Fibroblast of skin of right quadriceps (primary cell): ENCODE measurements around the gene HOXA5.

Experiments
- DNase-seq: peaks from one replicate; pipeline ENCODE4 v3.0.0-alpha.2; 2013

HOXA5 gene

DNA sequence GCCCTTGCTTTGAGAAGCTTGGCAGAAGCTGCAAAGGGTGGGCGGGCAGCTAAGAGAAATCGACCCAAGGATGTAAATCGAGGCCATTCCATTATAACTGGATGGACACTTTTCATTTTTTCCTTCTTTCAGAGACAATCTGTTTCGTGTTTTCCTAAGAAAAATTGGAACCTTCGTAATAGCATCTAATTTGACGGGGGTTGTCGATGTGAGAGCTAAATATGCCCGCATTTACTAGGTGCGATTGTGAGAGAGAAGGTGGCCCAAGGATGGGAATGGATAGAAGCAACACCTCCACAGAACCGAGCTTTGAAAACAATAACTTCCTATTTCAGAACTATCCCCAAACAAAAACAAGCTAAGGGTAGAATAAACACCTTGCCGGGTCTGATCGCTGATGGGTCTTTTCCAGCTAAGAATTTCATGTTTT is 12.1 kb downstream of the HOXA5 start:
- DNase-seq, result no peak

DNA sequence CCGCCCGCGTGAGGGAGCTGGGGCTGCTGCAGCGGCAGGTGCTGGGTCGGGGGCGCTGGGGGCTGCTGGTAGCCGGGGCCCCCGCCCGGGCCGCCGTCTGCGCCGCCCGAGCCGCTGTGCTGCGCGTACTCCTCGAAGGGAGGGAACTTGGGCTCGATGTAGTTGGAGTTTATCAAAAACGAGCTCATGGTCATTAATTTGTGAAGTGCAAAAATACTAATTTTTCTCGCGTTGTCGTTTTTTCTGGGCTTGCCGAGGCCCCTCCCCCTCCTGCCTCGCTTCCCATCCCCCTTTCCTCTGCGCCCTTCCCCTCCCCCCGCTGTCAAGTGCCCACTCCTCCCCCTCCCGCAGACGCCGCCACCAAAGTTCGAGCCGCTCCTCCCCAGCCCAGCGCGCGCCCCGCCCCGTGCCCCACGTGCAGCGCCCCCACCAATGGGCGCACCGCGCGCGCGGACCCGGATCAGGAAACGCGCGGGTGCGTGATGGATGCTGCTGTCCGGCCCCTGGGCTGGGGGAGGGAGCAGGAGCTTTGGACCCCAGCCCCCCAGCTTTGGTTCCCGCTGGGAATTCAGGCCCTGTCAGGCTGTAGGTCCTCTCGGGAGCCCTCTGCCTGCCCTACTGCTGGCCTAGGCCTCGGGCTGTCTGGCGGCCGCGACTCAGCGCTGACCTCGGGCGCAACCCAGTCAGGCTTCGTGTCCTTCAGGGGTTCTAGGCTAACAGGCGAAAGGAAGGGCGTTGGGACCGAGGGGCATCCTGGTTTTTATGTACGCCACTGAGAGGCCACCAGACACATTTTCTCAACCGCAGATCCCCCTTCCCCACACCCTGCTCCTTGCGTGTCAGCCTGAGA is 12.7 kb downstream of the HOXA5 start, which contains the start of gene HOXA4:
TSS of gene HOXA4 (minus strand) at position 218 of the 850 bp plus-strand sequence. CDS start at position 194, 24 bp downstream.
- DNase-seq, result peak; percentile 90

DNA sequence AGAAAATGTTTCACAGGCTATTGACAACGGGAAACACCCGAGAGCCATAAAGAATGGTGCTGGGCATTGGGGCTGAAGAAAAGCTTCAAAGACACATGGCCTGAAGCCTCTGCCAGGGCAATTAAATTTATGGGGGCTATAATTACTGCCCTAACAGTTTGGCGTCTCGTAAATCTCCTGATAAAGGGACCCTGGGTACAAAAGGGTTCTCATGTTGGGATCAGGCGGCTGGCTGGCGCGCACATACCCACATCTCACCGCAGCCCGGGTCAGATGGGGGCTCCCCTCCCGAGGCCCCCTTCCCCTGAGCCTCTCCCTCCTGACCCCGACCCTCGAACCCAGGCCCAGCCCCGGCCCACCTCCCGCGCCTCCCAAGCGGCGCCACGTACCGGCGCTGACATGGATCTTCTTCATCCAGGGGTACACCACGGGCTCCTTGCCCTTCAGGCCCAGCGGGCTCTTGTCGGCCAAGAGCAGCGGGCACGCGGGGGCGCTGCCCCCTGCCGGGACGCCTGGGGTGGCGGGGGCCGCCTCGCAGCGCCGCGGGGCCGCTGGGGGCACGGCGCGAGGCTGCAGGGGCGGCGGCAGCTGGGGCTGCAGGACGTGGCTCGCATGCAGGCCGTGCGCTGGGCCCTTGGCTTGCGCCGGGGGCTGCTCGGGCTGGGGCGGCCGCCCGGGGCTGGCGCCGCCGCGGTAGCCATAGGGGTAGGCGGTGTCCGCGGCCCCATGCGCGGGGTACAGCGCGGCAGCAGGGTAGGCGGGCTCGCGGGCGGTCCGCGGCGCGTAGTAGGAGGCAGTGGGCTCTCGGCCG is 13.5 kb downstream of the HOXA5 start:
- DNase-seq, result no peak

DNA sequence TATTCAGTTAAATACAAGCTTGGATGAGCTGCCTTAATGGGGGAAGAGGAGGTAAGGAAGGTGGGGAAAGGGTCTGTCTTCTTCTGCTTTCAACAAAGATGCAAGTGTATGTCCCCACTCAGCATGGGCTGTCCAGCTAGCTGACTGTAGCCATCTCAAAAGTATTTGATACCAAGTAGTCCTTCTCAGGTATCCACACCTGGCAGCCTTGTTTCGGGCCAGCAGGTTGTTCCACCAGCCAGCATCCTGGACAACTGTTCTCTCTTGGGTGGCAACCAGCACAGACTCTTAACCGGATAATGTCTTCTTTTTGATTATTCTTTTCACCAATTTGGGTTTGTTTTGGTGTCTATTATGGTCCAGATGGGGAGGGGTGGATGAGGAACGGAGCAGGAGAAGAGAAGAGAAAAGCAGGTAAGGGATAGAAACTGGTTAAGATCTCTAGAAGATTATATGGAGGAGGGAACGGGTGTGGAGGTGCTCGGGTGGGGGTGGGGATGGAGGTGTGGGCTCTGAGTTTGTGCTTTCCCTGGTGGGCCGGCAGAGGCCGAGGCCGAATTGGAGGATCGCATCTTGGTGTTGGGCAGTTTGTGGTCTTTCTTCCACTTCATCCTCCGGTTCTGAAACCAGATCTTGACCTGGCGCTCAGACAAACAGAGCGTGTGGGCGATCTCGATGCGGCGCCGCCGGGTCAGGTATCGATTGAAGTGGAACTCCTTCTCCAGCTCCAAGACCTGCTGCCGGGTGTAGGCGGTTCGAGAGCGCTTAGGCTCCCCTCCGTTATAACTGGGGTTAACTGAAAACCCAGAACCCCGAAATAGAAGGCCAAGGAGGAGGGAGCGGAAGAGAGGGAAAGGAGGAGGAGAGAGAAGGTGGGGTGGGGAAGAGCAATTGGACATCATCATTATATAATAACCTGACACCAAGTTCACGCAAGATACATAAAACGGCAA is 14.4 kb downstream of the HOXA5 start:
- no peak for DNase-seq

DNA sequence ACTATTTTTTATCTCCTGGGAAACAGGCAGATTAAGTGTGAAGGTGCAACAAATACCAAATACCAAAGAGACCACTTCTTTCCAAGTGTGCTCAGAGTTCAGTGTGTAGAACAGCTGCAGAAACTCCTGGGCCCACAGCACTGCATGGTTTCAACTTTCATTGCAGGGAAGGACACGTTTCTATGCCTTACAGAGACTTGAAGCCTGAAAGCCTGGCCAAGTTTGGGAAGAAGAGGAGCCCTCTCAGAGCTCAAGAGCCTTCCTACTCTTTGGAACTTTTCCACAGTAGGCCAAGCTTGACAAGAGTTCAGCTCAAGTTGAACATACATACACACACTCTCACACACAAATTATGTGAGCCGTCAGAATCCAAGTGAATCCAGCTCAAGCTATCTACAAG is 15.4 kb downstream of the HOXA5 start:
- no peak for DNase-seq

DNA sequence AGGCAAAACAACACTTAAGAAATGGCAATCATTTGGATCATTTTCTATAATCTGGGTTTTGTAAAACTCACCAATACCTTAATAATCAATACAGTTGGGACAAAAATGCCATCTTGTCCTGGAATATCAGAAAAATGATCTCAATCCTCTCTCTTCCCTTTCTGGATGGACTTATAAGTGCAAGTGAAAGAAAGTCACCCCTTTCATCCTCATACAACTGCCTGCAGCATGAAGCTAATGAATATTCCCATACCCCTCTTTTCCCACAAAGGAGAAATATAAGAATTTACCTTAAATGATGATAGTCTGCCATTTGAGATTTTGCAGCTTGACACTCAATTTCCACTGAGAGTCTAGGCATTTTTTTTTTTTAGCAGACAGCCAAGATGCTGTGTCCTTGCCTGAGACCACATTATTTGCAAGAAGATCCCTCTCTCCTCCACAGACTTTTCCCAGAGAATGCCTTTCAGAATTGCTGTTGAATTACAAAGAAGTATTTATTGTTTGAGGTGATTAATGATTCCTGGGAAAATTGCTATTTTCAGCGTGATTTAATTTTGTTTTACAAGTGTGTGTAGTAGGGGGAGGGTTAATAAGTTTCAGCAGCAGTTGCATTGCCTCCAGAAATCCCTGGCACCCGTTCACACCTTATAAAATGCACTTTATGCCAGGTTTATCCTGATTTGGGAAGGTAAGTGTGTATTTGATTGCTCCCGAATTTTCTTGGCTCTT is 16.7 kb downstream of the HOXA5 start:
- no peak for DNase-seq

DNA sequence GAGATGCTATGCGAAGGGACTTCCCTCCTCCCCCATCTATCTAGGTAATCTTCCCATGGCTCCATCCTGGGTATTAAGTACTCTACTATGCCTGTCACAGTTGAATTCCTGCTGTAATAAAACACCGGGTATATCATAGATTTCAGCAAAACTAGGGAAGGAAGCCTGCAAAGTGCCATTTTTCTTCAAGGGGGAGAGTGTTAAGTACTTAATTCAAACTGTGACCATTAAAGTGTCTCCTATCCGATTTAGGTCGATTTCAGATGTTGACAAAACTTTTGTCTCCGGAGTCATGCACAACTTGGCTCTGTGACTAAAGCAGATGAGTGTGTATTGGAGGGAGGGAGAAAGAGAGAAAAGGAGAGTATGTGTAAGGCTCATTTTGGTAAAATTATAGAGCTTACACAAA is 17.5 kb downstream of the HOXA5 start:
- DNase-seq, result no peak

DNA sequence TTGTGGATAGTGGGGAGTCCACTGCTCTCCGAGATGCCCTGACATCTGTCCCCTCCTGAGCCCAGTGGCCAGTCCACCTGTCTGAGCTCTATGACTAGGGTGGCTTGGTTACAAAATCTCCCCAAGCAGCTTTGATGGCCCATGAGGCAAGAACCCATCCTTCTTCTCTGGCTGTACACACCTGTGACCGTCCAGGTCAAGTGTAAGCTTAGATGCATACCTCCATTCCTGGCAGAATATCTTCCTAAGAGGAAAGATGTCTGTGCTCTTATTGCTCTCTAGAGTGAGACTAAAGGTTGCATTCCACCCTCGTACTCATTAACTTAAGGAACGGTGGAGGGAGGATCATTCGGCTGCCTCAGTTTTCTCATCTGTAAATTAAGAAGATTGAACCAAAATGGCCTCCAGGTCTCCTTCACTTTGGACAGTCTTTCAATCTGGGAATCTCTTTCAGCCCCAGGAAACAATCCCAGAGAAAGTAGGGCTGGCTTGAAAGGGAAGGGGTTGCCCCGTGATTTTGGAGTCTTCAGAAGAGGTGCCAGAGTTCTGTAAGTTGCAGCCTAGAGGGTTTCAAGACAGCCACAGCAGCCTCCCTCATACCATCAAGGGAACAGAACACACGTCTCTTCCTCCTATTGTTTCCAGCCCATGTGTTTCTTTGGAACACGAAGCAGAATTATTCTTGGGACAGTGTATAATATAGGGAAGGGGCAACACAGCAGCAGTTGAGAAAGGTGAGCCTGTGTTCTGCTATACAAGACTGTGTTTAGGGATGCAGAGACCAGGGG is 18.4 kb downstream of the HOXA5 start:
- DNase-seq, result no peak

DNA sequence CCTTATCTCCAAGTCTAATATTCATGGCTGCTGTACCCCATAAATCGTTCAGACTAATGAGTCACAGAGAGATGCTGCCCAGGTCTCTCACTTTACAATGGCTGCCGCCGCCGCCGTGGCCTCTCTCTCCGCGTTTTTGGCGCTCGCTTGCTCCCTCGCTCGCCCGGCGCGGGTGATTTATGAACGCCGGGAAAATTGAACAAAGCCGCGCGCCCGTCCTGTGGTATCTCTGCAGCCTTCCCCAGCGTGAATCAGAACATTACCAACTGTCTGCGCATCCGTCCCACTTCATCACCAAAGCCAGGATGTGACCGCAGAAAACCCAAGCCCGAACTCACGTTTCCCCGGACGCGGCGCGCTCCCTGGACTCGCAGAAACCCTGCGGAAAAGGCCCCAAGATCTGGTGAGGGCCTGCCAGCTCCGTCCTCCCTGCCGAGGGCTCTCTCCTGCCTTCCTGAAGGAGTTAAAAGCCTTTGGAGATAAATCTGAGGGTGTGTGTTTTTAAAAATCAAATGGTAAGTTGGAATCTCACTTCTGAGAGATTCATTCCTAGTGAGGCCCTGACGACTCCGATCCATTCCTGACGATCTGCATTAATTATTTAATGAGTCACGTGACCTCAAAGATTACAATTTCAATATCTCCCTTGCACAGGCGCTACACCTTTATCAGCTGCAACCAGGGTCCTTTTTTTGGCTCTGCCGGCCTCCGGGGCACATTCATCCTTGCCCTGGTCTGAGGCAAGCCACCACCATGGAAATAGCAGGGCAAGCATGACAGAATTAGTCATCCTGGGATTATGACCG is 19.2 kb downstream of the HOXA5 start:
- peak; percentile 81 for DNase-seq

DNA sequence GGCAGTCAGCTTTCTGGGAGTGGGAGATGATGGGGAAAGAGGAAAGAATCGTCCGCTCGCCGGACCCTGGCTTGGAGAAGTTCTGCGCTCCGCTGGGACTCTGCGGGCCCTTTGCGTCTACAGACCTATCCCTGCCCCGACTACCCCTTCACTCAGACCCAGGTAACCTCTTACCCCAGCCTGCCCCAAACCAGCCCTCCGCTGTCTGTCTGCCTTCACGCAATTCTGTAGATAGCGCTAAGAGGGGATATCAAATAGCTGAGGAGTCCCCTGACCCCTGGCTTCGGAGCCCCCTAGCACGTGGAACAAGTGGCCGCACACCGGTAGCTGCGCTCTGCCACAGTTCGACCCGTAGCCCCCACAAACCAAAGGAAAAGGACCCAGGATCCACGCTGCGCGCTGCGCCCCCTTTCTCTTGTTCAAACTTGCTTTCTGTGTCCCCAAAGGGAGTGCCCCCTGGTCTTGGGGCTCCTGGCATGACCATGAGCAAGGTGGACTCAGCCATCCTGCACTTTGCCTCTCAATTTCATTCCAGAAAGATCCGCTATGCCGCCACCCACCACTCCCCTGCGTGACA is 19.9 kb downstream of the HOXA5 start:
- no peak for DNase-seq

DNA sequence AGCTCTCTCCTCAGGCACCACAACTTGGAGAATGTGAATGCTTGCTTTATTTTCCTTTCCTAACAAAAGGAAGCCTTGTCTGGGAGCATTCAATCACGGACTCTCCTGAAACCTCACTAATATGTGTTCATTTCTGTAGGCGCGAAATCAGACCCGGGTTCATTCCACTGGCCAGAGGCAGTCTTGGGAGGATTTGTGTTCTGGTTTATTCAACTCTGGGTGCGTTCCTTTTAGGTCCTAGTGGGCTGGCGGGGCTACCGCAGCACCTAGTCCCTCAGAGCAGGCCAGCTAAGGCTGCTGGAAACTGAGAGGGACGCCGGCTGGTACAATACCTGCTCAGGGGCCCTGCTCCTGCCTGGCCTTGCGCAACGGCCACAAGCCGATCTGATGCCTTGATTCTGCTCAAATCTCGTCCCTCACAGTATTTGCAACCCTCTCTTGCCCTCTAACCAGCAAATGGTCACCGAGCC is 20.4 kb downstream of the HOXA5 start:
- DNase-seq, result no peak

DNA sequence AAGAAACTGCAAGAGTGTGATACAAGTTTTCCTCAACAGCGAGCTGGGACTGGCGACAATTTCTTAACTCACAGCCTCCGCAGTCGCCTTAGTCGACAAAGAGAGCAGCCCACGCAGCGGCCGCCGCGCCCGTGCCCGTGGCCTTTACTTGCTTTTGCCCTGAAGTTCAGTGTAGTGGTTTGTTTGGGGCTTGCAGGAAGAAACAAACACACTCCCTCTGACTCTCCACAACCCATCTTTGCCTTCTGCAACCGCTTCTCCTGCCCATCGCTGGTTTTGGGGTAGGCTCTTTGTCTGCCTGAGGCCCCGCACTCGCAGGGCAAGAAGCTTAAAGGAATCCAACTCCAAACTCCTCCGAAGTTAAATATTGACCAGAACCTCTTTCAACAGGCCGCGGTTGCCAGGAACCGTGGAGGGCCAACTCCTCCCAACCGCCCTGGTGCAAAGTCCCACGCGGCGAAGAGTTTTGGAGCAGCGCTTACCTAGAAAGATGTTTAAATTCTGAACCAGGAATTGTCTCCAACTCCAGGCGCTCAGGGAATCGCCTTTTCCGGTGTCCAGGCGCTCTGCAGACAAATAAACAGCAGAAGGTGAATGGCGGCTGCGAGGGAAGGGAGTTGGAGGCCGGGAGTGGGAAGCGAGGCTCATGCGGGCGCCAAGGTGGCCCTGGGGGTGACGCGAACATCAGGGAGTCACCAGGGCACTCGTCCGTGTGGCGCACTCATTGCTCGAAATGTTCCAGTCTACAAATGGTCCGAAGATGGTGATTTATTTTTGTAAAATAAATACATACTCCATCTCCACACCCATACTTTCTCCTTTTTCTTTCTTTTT is 21.2 kb downstream of the HOXA5 start:
- DNase-seq, result no peak

DNA sequence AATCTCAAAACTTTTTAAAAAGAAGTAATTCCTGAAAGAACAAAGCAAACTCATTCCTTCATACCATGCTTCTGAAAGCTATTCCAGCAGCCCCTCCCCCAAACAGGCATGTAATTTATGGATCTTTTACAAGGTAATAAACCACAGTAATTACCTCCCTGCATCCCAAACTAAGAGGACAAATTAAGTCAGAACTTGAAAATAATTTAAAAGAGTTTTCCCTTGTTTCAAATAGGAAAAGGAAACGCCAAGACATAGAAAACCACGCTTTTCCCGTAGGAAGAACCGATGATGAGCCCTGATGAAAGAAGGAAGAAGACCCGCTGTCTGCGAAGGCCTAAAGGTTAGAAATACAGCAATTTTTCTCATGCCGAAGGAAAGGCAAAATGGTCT is 21.8 kb downstream of the HOXA5 start:
- DNase-seq, result no peak

DNA sequence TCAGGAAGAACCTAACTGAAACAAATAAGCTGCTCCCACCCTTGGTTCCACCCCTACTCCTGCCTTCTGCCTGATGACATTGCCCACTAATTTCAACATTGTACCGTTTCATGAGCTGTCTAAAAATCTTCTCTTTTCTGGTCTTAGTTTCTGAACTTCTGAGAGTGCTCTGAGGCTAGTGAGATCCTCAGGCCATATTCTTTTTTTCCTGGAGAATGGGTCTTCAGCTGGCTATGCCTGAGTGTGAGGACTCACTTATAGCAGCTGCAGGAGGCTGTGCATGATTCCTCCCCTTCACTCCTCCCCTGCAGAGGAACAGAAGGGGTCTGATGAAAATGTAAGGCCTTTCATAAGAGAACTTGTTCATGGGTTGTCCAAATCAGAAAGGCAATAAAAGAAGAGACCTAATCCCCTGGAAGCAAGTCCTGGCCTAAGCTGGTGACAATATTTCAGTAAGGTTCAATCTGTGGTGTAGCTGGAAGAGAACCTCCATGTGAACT is 24.0 kb downstream of the HOXA5 start:
- DNase-seq, result no peak

DNA sequence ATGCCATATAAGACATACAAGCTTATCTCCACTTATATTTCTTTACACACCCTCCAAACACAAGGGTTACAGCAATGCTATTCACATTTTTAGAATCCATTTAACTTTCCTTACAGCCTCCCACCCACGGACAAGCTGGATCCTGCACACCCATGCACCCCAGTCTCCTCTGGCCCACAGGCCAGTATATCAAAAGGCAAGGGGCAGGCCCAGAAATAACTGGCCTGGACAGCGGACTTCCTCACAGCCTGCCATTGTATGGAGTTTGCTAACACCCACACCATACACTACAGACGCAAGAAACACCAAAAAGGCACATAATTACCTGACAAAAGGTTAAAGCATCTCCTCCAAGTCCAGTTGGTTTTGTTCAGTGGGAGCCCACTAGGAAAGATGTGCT is 24.9 kb downstream of the HOXA5 start:
- DNase-seq, result no peak

DNA sequence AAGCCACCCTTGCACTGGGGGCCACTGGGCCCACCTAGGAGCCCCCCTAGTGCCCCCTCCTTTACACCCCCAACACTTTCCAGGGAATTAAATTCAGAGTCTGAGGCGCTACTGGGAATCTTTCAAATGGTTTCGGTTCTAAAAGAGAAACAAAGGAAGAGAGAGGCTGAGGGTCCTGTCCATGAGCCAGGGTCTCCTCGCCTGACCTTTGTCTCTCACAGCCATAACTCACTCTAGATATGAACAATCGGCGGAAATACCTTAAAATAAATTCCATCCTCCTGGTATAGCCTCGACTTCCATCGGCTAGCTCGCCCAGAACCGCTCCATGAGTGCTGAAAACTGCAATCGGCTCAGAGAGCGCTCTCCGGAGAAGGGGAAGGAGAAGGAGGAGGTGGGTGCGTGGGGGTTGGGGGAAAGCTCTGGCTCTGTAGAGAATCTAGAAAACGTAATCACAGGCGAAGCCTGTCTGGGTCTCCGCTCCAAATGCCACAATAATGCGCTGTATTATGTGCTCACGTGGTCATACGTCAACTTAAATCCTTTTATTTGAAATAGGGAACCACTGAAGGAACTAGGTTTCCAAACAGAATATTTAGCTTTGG is 25.5 kb downstream of the HOXA5 start:
- no peak for DNase-seq

DNA sequence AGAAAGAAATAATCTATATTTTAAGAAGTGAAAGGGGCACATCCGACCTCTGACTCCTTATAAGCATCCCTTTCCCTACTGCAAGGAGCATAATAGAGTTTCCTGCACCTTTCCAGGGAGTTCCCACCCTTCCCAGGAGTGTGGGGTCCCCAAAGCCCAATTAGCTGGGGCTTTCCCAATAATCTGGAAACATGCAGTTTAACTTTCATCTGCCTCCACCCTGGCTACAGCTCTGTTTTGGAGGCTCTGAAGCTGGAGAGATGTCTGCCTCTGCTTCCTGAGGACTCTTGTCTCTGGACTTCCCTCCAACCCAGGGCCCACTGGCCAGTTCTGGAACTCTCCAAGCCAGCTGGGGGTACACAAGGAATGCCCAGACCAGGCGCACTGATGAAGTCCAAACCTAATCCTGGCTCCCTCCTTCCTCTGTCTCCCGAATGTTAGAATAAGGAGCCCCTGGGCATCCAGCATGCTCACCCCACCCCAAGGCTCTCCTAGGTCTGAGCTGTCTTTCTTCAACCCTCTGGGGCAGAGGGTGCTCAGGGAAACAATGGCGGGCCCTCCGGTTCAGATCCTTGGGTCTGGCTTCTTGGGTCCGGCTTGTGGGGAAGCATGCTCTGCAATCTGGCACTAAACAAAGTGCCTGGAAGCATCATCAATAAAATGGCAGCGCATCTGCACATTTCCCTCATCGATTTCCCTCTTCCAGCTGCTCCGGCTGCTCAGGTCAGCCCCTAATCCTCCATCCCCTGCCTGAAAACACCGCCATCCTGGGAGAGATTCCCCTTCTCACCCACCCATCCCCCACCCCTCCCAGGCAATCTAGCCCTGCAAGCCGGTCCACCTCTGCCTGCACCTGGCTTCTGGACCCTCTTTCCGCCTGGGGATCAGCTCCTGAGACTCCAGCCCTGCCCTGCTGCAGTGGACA is 26.3 kb downstream of the HOXA5 start:
- no peak for DNase-seq
